Hepatocyte (in vitro differentiated cells): ENCODE results near the gene EDEM3.

Experiments
- EZH2 ChIP-seq: fragments of 200-600 bp; sonication (generic); IDR thresholded peaks from 2 replicates; pipeline ENCODE4 v1.6.1; 2016; ENCODE audit warnings: antibody characterized with exemption, mild to moderate bottlenecking, borderline replicate concordance
- EZH2phosphoT487 ChIP-seq: fragments of 200-600 bp; sonication (generic); IDR thresholded peaks from one replicate; pipeline ENCODE4 v1.6.1; 2018; ENCODE audit warnings: antibody characterized with exemption, mild to moderate bottlenecking, low read depth, moderate library complexity; ENCODE audit not compliant: unreplicated experiment, severe bottlenecking
- TF ChIP-seq, protein P1 (sequence below): fragments of 200-600 bp; sonication (generic); IDR thresholded peaks from 2 replicates; pipeline ENCODE4 v1.5.1; 2016; ENCODE audit warnings: antibody characterized with exemption, mild to moderate bottlenecking; ENCODE audit not compliant: poor library complexity

DNA sequence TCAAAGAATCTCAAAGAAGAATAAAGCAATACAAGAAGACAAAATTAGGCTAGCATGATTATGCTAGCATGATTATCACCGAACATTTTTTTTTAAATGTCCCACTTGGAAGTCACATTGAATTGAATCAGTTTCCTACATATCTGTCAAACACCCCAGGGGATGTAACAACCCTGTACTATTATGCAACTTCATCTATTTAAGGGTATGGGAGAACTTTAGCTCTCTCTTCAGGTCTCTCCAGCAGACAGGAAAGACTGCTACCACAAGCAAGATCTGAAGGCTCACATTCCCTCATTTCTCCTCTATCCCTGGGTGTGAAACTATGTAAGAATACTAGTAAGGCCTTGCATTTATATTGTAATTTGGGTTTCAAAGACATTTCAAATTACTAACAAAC, 52.8 kb downstream of the EDEM3 start:
- TF ChIP-seq, protein P1, sequence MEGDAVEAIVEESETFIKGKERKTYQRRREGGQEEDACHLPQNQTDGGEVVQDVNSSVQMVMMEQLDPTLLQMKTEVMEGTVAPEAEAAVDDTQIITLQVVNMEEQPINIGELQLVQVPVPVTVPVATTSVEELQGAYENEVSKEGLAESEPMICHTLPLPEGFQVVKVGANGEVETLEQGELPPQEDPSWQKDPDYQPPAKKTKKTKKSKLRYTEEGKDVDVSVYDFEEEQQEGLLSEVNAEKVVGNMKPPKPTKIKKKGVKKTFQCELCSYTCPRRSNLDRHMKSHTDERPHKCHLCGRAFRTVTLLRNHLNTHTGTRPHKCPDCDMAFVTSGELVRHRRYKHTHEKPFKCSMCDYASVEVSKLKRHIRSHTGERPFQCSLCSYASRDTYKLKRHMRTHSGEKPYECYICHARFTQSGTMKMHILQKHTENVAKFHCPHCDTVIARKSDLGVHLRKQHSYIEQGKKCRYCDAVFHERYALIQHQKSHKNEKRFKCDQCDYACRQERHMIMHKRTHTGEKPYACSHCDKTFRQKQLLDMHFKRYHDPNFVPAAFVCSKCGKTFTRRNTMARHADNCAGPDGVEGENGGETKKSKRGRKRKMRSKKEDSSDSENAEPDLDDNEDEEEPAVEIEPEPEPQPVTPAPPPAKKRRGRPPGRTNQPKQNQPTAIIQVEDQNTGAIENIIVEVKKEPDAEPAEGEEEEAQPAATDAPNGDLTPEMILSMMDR: no peak
- TF ChIP-seq EZH2: no peak
- no peak for TF ChIP-seq EZH2phosphoT487
